GM21423 (cell line): Measurements from ENCODE around the gene MYOG.

Experiments
- ATAC-seq: cut with Tn5 transposase; IDR thresholded peaks from one replicate; pipeline ENCODE4 v1.9.1; 2021; ENCODE audit warnings: mild to moderate bottlenecking, moderate library complexity; ENCODE audit not compliant: unreplicated experiment

Gene MYOG

DNA sequence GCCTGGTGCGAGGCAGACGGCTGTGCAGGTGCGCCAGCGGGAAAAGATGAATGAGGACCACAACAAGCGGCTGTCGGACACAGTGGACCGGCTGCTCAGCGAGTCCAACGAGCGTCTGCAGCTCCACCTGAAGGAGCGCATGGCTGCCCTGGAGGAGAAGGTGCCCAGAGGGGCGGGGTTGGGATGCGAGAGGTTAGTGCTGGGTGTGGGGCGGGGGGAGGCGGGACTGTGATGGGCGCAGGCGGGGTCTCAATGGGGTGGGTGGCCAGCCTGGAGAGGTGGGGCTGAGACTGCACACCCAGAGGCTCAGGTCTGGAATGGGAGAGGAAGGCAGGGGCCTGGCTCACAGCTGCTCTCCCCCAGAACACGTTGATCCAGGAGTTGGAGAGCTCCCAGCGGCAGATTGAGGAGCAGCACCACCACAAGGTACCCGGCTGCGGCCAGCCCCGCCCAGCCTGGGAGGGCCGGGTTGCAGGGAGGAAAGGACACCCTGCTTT, 37.2 kb downstream of the MYOG start:
- no peak for ATAC-seq

DNA sequence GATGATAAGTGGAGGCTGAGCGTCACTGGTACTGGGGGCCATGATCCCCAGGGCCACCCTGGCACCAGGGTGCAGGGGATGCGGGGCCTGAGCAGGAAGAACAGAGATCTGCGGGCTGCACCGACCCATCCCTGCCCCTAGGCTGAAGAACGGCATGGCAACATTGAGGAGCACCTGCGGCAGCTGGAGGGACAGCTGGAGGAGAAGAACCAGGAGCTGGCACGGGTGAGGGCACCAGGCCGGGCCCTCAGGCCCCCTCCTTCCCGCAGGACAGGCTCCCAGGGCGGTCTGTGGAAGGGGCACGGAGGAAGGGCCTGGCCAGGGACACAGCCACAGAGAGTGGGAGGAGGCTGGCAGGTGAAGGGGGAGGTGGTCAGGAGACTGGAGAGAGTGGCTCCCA, 37.7 kb downstream of the MYOG start:
- ATAC-seq, result no peak

DNA sequence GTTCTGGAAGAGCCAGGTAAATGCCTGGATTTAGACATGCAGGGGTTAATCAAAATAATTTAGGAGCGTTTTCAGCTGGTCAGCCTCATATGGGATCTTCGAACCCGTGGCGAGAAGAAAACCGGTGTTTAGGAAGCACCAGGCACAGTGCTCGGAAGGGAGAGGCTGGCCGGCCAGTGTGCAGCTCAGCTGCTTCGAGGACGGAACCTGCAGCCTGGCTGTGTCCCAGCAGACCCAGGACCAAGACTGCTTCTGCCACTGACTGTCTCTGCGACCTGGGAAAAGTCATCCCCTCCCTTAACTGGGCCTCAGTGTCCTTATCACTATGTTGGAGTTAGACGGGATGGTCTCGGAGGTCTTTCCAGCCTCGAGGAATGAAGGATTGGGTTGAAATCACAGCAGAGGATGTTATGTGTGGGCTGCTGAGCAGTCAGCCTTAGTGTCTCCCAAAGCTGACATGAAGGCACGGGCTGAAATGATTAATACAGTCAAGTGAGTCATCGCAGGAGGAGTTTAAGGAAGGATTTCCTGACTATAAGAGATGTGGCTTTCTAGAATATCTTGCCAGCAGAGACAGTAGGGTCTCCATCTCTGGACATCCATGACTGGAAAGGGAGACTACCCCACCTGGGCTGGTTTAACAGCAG, 38.7 kb downstream of the MYOG start:
- no peak for ATAC-seq

DNA sequence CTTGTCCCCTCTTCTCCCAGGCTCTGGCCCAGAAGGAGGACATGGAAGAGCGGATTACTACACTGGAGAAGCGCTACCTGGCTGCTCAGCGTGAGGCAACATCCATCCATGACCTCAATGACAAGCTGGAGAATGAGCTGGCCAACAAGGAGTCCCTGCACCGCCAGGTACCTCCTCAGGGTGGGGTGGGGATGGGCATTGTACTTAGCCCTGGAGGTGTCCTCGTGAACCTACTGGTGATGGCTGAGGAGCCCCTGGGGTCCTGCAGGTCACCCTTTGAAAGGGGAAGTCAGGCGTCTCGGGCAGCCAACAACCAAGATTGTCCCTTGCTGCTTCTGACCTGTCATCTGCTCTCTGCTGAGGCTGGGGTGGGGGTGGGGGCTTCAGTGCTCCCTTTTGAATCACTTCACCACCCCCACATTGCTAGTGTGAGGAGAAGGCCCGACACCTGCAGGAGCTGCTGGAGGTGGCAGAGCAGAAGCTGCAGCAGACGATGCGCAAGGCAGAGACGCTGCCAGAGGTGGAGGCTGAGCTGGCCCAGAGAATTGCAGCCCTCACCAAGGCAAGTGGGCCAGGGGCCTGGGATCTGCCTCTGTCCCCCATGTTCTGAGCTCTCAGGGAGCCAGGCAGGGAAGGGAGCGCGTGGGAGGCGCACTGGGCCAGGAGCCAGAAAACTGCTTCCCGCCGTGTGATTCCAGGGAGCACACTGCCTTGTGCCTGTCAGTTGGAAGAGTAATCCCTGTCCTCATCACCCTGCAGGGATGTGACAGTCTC, 39.8 kb downstream of the MYOG start:
- ATAC-seq, result no peak

DNA sequence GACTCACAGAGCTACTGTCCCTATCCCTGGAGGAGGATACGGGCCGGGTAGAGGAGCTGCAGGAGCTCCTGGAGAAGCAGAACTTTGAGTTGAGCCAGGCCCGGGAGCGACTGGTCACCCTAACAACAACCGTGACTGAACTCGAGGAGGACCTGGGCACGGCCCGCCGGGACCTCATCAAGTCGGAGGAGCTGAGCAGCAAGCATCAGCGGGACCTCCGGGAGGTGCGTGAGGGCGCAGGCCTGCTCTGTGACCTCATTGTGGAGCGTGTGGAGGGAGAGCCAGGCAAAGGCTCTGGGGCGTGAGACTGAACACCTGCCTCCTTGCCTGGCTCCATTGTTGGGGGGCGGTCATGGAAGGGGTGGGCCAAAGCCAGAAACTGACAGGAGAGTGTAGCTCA, 40.5 kb downstream of the MYOG start:
- no peak for ATAC-seq

DNA sequence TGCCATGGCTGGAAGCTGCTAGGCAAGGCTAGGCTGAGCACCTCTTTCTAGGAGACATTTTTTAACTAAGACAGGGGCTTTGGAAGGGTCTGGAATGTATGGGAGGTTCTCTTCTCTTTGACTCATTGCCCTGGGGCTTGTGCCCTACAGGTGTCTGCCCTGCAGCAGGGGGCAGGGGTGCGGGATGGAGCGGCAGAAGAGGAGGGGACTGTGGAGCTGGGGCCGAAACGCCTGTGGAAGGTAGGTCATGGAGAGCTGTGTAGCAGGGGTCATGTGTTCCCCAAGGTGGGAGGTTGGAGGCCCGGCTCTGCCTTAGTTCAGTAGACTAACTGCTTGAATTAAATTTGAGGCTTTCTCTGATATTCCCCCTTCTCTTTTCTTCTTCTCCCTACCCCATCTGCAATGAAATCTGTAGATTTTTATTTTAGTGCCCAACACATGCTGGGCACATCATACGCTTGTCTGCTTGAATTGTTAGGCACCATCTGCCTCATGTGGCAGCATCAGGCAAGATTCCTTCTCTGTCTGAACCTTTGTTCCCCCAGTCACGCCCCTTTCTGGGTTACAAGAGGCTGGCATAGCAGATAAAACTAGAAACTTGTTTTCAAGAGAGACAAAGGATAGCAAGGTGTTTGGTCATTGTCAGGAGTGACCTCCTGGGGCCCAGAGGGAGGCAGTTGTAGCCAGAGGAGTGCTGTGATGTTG, 41.1 kb downstream of the MYOG start:
- no peak for ATAC-seq

DNA sequence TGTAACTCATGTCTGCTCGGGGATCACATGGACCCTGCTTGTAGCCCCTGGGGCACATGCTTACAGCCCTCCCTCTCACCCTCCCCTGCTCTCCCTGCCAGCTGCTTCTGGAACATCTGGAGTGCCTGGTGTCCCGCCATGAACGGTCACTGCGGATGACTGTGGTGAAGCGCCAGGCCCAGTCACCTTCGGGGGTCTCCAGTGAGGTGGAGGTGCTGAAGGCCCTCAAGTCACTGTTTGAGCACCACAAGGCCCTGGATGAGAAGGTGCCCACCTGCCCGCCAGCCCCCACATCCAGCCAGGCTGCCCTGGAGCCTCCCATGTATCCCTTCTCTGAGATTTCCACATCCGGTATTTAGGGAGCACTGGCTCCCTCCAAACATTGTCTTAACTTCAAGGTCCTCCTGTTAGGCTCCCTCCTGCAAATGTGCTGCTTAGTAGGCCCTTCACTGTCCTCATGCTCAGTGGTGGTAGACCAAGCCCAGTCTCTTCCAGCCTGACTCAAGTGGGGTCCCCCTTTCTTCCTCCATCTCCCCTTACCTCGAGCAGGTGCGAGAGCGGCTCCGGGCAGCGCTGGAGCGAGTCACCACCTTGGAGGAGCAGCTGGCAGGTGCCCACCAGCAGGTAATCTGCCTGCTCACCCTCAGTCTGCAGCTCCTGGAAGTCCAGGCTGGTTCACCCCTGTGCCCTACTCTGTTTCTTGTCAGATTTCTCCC, 41.8 kb downstream of the MYOG start:
- no peak for ATAC-seq

DNA sequence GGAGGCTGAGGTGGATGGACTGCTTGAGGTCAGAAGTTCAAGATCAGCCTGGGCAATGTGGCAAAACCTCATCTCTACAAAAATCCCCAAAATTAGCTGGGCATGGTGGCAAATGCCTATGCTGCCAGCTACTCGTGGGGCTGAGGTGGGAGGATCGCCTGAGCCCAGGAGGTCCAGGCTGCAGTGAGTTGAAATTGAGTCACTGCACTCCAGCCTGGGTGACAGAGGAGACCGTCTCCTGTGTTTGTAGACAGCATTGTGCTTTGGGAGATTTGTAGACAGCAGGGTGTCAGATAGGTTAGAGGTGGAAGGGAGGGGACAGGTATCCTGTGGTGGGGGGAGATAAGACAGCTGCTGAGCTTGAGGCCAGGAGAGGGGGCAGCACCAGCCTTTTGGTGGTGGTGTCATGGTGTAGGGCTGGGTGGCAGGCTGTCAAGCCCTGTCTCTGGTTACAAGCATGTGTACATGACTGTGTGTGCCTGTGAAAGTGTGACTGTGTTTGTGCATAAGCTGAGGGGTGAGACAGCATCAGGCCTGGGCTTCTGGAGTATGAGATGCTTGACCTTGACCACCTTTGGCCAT, 44.4 kb downstream of the MYOG start:
- ATAC-seq, result no peak

DNA sequence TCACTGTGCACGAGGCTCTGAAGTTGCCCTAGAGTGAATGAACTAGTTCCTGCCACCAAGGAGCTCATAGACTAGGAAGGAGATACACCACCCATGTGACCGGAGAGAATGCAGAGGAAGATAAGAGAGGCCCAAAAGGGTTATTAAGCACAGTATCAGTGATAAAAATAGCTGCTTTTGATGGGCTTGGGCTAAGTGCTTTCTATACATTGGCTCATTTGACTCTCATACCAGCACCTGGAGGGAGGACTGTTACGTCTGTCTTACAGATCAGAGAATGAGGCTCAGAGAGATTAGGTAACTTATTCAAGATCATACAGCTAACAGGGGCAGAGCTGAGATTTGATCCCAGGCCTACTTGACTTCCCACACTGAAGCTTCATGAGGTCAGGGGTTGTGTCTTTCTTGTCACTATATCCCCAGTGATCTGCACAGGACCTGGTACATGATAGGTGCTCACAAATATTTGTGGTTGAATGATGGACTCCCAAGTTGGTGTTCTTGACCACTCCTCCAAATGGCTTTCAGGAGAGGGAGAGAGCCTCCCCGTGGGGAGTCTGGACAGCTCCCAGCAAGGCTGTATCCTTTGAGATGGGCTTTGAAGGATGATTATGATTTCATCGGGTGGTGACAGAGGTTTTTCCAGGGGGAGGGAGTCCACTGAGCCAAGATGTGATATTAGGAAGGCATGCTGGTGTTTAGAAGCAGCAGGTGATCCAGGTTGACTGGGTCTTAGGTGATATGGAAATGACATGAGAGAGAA, 45.1 kb downstream of the MYOG start:
- no peak for ATAC-seq

DNA sequence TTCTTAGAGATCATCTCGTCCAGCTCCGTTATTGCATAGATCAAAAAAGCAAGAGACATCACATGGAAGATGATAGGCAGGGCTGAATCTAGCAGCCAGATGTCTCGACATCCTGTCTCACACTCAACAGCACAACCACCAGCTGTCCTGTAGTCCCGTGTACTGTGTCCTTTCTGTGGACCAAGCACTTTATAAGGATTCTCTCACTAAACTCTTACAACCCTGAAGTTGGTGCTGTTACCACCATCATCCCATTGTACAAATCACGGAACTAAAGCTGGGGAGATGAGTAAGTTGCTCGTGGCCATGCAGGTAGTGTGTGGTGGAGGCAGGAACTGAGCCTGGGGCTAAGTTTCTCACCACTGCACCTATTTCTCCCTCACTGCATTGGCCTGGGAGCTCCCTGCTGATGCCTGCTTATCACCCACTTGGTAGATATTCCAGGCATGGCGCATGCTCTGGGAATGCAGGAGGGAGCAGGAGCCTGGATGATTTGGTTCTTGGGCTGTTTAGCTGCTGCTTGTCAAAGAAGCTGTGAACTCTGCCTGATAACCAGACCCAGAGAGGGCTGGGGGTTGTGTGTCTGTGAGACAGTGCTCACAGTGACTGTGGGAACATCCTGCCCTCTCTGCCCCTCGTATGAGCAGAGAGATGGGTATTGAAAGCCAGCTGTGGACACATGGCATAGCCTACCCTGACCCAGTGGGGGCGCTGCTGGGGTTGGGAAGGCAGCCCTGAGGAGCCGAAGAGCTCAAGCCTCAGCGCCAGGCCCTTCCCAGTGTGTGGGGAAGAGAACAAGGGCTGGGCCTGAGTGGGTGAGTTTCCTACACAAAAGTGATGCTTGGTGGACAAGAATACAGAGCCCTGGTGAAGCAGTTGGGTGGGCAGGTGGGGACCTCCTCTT, 46.0 kb downstream of the MYOG start:
- no peak for ATAC-seq

DNA sequence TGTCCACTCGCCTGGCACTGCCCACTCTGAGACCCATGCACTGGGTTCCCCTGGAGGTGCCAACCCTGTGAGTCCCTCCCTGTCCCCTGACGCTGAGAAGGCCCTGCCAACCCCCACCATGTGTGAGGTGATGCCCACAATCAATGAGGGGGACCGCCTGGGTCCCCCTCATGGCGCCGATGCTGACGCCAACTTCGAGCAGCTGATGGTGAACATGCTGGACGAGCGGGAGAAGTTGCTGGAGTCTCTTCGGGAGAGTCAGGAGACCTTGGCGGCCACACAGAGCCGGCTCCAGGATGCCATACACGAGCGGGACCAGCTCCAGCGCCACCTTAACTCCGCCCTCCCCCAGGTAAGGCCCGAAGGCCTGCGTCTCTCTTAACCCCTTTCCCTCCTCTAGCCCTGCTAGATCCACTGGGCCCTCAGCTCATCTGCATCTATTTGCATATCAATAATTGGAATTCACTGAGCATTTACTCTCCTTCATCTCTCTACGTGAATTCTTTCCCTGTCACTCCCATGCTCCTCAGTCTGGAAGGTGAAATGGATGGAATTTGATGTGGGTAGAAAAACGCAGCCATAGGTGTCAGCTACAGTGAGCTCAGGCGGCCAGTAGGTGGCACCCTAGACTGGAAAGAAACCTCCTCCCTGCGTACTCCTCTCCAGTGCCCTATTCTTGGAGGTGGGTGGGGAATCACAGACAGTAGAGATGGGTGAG, 46.8 kb downstream of the MYOG start:
- ATAC-seq, result no peak

DNA sequence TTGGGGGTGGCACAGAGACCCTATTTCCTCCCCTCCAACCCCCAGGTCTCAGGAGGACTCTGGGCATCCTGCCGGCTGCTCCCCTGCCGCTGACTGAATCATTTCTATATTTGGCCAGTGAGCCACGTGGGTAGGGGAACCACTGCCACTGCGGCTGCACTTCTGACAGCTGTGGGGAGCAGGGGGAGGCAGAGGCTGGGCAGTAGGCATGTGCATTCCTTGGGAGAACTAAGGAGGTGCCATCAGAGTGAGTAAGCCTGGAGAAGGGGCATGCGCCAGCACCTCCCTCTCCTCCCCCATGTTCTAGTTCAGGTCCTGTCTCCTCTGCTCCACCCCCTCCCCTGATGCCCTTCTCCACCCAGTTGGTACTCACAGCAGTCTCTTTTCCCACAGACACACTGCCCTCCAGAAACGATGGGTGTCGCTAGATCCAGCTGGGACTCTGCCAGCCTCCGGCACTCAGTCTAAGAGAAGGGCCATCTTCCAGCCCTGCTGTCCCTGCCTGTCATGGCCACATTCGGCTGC, 47.5 kb downstream of the MYOG start:
- no peak for ATAC-seq

DNA sequence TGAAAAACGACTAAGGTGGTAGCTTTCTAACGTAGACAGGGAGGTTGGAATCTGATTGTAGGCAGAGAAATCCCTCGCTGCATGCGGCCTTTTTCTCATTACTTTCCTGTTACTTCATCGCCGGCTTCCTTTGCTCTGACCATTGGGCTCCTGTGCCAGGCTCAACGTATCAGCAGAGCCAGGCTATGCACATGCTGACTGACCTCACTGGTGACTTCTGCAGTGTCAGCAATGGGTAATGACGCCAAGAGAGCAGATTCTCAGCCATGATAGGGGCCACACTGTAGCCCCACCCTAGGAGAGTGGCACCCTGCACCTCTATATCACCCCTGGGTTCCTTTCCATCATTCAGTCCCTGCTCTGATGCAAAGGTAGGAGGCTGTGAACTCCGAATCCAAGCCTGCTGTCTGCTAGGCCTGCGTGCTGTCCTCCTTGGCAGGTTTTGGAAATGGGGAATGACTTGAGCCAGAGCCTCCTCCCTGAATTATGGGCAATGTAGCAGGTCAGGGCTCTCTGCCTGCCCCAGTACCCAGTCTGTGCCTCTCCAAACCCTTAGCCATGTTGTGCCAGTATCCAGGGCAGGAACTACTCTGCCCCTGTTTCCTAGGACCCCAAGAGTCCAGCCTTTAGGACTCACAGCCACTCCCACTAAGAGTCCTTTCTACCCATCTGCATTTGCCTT, 48.2 kb downstream of the MYOG start:
- ATAC-seq, result no peak

DNA sequence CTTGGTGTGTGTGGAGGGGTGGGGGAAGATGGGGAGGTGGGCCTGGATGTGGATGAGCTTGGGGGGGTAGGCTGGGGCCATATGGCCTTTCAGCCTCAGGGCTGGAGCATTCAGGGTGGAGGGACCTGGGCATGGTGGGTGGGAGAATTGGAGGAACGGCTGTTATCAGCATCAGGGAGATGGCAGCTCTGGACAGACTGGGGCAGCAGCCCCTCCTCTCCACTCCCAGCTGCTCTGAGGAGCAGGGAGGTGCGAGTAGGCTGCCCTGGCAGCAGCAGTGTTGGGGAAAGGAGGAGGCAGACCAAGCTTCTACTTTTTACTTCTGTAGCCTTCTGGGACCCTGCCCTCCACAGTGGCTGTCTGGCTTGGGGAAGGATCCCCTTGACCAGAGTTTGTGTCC, 49.3 kb downstream of the MYOG start:
- no peak for ATAC-seq

DNA sequence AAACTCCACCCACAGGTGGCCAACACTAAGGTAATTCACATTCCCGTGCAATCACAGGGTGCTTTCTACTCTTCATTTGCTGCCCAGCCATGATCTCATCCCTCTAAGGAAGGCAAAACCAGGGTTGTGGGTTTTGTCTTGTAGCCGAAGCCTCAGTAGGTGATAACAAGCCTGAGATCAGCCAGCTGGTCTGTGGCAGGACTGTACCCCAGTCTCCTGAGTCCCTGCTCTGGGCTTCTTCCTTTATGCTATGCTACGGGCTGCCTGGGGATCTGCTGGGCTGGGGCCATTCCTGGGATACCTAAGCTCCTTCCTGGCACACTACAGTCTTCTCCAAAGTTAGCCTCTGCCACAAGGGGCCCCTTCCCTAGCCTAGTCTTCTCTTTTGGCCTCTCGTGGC, 49.7 kb downstream of the MYOG start:
- ATAC-seq, result no peak

DNA sequence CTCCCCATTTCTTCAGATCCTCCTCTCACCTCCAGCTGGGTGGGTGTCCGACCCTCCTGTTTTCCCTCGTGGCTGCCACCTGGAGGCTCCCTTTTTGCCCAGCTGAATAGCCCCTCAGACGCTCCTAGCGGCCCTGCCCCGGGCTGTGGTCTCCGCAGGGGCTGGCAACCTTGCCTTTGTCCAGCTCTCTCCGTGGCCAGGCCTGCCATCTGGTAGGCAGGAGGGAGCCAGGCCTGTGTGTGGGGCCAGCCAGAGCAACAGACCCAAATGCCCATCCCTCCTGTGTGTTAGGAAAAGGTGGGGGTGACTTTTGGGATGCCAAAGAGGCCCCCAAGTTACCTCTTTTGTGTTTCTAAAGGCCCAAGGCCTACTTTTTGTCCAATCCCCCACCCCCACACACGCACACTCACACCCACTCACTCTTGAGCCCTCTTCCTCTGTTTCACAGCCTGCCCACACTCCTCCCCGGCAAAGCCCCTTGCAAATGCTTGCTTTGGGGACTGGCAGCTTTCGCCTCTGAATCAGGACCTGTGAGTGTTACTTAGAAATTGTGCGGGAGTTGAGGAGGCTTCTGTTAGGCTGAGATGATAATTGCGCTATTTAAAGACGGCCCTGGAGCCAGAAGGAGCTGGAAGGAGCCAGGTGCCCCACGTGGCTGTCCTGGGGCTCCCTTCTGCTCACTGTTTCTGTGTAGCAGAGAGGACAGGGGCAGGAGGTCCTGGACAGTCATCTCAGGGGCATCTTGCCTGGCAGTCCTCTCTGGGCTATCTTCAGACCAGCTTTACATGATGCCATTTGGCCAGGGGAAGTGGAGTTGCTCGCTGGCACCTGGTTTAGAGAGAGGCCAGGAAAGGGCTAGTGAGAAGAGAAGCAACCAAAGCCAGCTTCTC, 50.5 kb downstream of the MYOG start:
- ATAC-seq, result no peak
